Measurements from ENCODE around the gene PTGDS. TPM values are rescaled to one million over a fixed set of nuclear protein-coding genes. Genes with fewer than 3 reads are reported as not detected.

The PTGDS gene
- total and polyA plus RNA-seq, 10 donors, result 134 to 1,396 (median 412) TPM

DNA sequence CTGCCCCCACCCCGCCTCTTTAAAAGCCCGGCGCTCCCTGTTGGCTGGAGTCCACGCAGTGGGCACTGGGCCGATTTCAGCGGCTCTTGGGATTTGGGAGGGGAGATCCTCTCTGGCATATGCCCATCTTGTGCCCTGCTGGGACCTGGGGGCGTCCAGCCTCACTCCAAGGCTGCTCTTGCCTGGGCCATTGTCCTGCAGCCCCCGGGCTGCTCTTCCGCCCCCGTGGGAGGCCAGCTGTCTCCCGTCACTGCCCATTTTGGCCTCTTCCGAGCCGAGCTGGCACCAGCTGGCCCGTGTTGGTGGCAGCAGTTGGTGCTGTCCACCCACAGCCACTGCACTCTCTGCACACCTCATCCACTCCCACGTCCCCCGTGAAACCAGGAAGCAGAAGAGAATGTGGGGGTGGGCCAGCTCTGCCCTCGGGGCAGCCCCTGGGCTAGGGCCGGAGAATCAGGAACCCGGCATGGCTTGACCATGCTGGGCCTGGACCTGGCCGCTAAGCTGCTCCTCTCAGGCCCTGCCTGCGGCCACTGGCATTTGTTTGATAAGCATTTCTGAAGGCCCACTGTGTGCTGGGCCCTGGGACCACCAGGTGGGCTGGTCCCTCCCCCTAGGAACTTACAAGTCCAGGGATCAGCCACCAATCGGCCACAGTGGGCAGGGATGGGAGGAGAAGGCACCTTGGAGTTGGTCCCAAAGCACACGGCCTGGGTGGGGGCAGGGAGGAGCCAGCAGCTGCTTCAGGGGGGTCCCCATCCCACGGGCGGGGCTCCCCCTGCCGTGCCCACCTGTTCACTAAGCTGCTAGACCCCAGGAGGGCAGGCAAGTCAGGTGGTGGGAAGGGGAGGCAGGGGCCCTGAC is 30.0 kb upstream of the PTGDS start:
- H3K4me3 ChIP-seq, result no peak overlapping the region
- DNase-seq, result peak; percentile 80
- peaks cover 30 to 93% (median 68%) of the 10 kb centered on the region in 6 donors for H3K4me1 ChIP-seq
- intact Hi-C loops (cut with DNase I; ENCODE audit: low total_unique reads), result loop anchor here (10.0 kb wide), 3 partner anchors 62 to 102 kb away; partner anchors contain the start of genes AJM1, FUT7, PHPT1 and TRAF2
- H3K9me3 ChIP-seq, result no peaks in the 10 kb centered on the region
- 59 to 81% (median 63%) methylated on average over 16 to 26 of the region's 26 CpGs for WGBS, 5 donors
- no peak for TF ChIP-seq CTCF (IDR thresholded peaks at IDR 0.05 in 8 of 11, conservative IDR thresholded peaks at IDR 0.05 in 3 of 11)
- no peak for TF ChIP-seq POLR2AphosphoS5 (IDR thresholded peaks at IDR 0.05)
- no peak for TF ChIP-seq POLR2A (IDR thresholded peaks at IDR 0.05)
- H3K27me3 ChIP-seq (replicated peaks in 1 of 7), result no peaks in the 10 kb centered on the region
- H3K36me3 ChIP-seq, result peaks cover 3 to 12% (median 9%) of the 10 kb centered on the region in 6 donors
- peak overlapping the region in 6 of 8 donors; percentile 9 to 91 (median 50) for H3K27ac ChIP-seq

- TF ChIP-seq POLR2A (IDR thresholded peaks at IDR 0.05) (no peak), POLR2AphosphoS5 (IDR thresholded peaks at IDR 0.05) (peak in 2 of 3 donors; percentile 43 to 61), CTCF (IDR thresholded peaks at IDR 0.05 in 8 of 11, conservative IDR thresholded peaks at IDR 0.05 in 3 of 11) (peak in 10 of 11 experiments; percentile 14 to 67 (median 48))
- Histone ChIP-seq H3K27ac (peak overlapping the region in 6 of 8 donors; percentile 9 to 91 (median 50)), H3K9me3 (no peaks in the 10 kb centered on the region), H3K27me3 (replicated peaks in 1 of 7) (no peaks in the 10 kb centered on the region), H3K36me3 (peaks cover 0 to 4% (median under 1%) of the 10 kb centered on the region in 6 donors), H3K4me3 (no peak overlapping the region), H3K4me1 (peaks cover 25 to 92% (median 62%) of the 10 kb centered on the region in 6 donors)
- WGBS, 5 donors, result 35 to 56% (median 45%) methylated on average over 7 to 15 of the region's 15 CpGs
- peak; percentile 85 for DNase-seq
- intact Hi-C loops (cut with DNase I; ENCODE audit: low total_unique reads), result loop anchor here (10.0 kb wide), 3 partner anchors 63 to 103 kb away; partner anchors contain the start of genes AJM1, FUT7, PHPT1 and TRAF2
Observed at GRCh38 chr9:136947955-136948510, 29.3 kb upstream of the PTGDS start.

DNA sequence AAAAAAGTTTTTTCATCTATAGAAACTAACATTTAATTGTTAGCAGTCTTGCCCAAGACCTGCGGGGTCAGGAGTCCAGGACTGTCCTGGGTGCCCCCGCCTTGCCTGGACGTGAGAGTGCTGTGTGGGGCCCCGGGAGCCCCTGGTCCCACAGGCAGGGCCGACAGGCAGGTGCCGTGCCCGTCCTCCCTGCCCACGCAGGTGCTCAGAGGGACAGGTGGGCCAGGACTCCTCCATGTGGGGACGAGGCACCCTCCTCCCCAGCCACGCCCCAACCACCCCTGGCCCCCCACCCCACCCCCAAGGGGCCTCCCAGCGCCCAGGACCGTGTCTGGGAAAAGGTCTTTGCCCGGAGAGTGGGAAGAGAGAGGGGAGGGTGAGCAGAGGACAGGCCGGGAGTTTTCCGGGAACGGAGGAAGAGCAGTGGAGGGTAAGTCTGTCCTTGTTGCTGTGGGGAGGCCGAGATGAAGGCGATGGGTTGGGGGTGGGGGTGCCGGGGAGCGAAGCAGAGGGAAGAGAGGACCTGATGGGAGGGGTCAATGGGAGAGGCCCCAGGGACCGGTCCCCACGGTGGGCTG is 28.0 kb upstream of the PTGDS start:
- intact Hi-C loops (cut with DNase I; ENCODE audit: low total_unique reads), result loop anchor here (10.0 kb wide), 3 partner anchors 65 to 105 kb away; partner anchors contain the start of genes AJM1, FUT7, PHPT1 and TRAF2
- WGBS, 5 donors, result 14 to 19% (median 15%) methylated on average over 16 to 22 of the region's 22 CpGs
- TF ChIP-seq POLR2AphosphoS5 (IDR thresholded peaks at IDR 0.05) (no peak), CTCF (IDR thresholded peaks at IDR 0.05 in 8 of 11, conservative IDR thresholded peaks at IDR 0.05 in 3 of 11) (no peak), POLR2A (IDR thresholded peaks at IDR 0.05) (no peak)
- peak; percentile 81 for DNase-seq
- Histone ChIP-seq H3K27me3 (replicated peaks in 1 of 7) (no peaks in the 10 kb centered on the region), H3K27ac (peak overlapping the region; percentile 79 to 94 (median 86)), H3K4me3 (peak overlapping the region; percentile 54 to 88 (median 72)), H3K4me1 (peaks cover 18 to 90% (median 54%) of the 10 kb centered on the region in 6 donors), H3K9me3 (no peaks in the 10 kb centered on the region), H3K36me3 (no peaks in the 10 kb centered on the region)
